C4-2B (cell line): ENCODE measurements around the gene MC5R.

Experiments used
- CTCF ChIP-seq: fragments of 450-650 bp; conservative IDR thresholded peaks from 2 replicates; pipeline ENCODE4 v1.5.1; 2017; ENCODE audit warnings: mild to moderate bottlenecking
- ZFX ChIP-seq: fragments of 450-650 bp; IDR thresholded peaks from 2 replicates; pipeline ENCODE4 v1.6.1; 2017

- TF ChIP-seq CTCF (no peak), ZFX (no peak)
These were observed 14.9 kb upstream of the MC5R start for GRCh38 chr18:13809043-13809430.
